DOHH2 (cell line): Measurements from ENCODE around the gene PAEP.

ENCODE experiments used
- H3F3A ChIP-seq: fragments of 200-600 bp; sonication (generic), shearing (Covaris generic); 2 replicates; pipeline ENCODE4 v1.6.0; 2016; ENCODE audit warnings: antibody characterized with exemption, mild to moderate bottlenecking; ENCODE audit not compliant: control insufficient read depth, insufficient read depth
- H3K27ac ChIP-seq: fragments of 200-600 bp; sonication (generic); 2 replicates; pipeline ENCODE4 v1.5.1; 2014; ENCODE audit warnings: low read depth, mild to moderate bottlenecking, low read length, moderate library complexity
- H3K27me3 ChIP-seq: fragments of 200-600 bp; sonication (generic); 2 replicates; pipeline ENCODE4 v1.6.1; 2014; ENCODE audit warnings: mild to moderate bottlenecking, low read length, mixed read lengths; ENCODE audit not compliant: control insufficient read depth
- H3K36me3 ChIP-seq: fragments of 200-600 bp; sonication (generic); 2 replicates; pipeline ENCODE4 v1.6.1; 2014; ENCODE audit warnings: mild to moderate bottlenecking, low read length, moderate library complexity, mixed read lengths; ENCODE audit not compliant: control insufficient read depth
- H3K4me1 ChIP-seq: fragments of 200-600 bp; sonication (generic); 2 replicates; pipeline ENCODE4 v1.6.1; 2014; ENCODE audit warnings: mild to moderate bottlenecking, low read length, mixed read lengths; ENCODE audit not compliant: control insufficient read depth
- H3K4me2 ChIP-seq: fragments of 200-600 bp; sonication (generic); 2 replicates; pipeline ENCODE4 v1.6.0; 2014; ENCODE audit warnings: mild to moderate bottlenecking, low read length, moderate library complexity
- H3K4me3 ChIP-seq: fragments of 200-600 bp; sonication (generic); 2 replicates; pipeline ENCODE4 v1.5.1; 2014; ENCODE audit warnings: mild to moderate bottlenecking, low read length, mixed read lengths
- H3K79me2 ChIP-seq: fragments of 200-600 bp; sonication (generic); 2 replicates; pipeline ENCODE4 v1.6.1; 2014; ENCODE audit warnings: mild to moderate bottlenecking, low read length, mixed read lengths; ENCODE audit not compliant: control insufficient read depth
- H3K9me2 ChIP-seq: fragments of 200-600 bp; sonication (generic); replicated peaks from 2 replicates; pipeline ENCODE4 v1.6.1; 2014; ENCODE audit warnings: mild to moderate bottlenecking, low read length, mixed read lengths; ENCODE audit not compliant: control insufficient read depth
- H3K9me3 ChIP-seq: fragments of 200-600 bp; sonication (generic); 2 replicates; pipeline ENCODE4 v1.6.1; 2014; ENCODE audit warnings: antibody characterized with exemption, low read length, mixed read lengths; ENCODE audit not compliant: control insufficient read depth, insufficient read depth
- H4K20me1 ChIP-seq: fragments of 200-600 bp; sonication (generic); 2 replicates; pipeline ENCODE4 v1.6.0; 2014; ENCODE audit warnings: low read depth, mild to moderate bottlenecking, antibody characterized with exemption, low read length, moderate library complexity; ENCODE audit not compliant: control insufficient read depth, insufficient read depth
- EZH2phosphoT487 ChIP-seq: fragments of 200-600 bp; sonication (generic); IDR thresholded peaks from 2 replicates; pipeline ENCODE4 v1.6.1; 2017; ENCODE audit warnings: borderline replicate concordance, mild to moderate bottlenecking, antibody characterized with exemption, low read length, moderate library complexity, mixed read lengths
- TF ChIP-seq, protein P1 (sequence below): fragments of 200-600 bp; sonication (generic); IDR thresholded peaks from one replicate; pipeline ENCODE4 v1.5.1; 2014; ENCODE audit warnings: antibody characterized with exemption, mild to moderate bottlenecking, low read depth, low read length; ENCODE audit not compliant: poor library complexity, severe bottlenecking

Gene PAEP

DNA sequence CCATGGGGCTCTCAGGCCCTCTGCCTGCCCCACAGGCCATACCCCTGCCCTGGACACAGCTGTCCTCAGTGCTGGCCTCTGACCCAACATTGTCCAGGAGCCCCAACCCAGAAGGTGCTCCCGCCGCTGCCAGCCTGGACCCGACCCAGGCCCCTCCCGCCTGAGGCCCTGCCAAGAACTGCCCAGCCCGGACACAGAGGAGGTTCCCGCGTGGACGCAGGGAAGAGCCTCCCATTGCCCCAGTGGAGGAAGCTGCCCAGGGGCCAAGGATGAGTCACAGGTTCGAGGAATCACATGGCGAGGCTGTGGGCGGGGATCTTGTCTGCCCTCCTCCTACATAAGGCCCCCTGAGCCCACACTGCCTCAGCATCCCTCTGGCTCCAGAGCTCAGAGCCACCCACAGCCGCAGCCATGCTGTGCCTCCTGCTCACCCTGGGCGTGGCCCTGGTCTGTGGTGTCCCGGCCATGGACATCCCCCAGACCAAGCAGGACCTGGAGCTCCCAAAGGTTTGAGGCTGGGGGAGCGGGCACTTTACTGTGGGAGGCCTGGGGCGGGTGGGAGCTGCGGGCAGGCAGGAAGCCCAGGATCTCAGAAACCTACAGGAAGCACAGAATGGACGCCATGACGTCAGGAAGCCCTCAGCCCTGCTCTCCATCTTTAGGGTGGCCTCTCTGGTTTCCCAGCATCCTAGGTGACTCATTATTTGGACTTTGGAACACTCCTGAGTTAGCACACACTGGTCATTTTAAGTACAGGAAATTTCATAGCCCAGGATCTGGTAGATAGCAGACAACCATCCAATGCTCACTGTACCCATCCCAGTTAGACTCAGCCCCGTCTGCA, at the start of gene PAEP:
Gene PAEP (plus strand): TSS at position 366 of the 844 bp plus-strand sequence.
- no peaks in the 10 kb centered on the region for H3K79me2 ChIP-seq
- TF ChIP-seq EZH2phosphoT487: no peak
- TF ChIP-seq, protein P1, sequence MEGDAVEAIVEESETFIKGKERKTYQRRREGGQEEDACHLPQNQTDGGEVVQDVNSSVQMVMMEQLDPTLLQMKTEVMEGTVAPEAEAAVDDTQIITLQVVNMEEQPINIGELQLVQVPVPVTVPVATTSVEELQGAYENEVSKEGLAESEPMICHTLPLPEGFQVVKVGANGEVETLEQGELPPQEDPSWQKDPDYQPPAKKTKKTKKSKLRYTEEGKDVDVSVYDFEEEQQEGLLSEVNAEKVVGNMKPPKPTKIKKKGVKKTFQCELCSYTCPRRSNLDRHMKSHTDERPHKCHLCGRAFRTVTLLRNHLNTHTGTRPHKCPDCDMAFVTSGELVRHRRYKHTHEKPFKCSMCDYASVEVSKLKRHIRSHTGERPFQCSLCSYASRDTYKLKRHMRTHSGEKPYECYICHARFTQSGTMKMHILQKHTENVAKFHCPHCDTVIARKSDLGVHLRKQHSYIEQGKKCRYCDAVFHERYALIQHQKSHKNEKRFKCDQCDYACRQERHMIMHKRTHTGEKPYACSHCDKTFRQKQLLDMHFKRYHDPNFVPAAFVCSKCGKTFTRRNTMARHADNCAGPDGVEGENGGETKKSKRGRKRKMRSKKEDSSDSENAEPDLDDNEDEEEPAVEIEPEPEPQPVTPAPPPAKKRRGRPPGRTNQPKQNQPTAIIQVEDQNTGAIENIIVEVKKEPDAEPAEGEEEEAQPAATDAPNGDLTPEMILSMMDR: no peak
- no peaks in the 10 kb centered on the region for H3K9me3 ChIP-seq
- H3K4me1 ChIP-seq: no peaks in the 10 kb centered on the region
- H3K4me2 ChIP-seq: no peak within 1 kb of the TSS
- no peaks in the 10 kb centered on the region for H3F3A ChIP-seq
- H3K27me3 ChIP-seq: no peaks in the 10 kb centered on the region
- no peak within 1 kb of the TSS for H3K27ac ChIP-seq
- no peaks in the 10 kb centered on the region for H3K36me3 ChIP-seq
- H4K20me1 ChIP-seq: no peaks in the 10 kb centered on the region
- no peaks in the 10 kb centered on the region for H3K9me2 ChIP-seq
- no peak within 1 kb of the TSS for H3K4me3 ChIP-seq

DNA sequence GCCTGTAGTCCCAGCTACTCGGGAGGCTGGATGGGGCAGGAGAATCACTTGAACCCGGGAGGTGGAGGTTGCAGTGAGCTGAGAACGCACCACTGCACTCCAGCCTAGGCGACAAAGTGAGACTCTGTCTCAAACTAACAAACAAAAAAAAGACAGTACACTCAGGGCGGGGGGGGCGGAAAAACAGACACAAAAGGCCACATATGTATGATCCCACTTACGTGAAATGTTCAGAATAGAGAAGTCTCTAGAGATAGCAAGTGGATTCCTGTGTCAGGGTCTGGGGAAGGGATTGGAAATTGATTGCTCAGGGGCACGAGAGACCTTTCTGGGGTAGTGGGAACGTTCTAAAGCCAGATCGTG, 49.3 kb upstream of the PAEP start:
- H3F3A ChIP-seq: no peaks in the 10 kb centered on the region
- no peak overlapping the region for H3K4me3 ChIP-seq
- TF ChIP-seq EZH2phosphoT487: no peak
- TF ChIP-seq, protein P1: no peak

DNA sequence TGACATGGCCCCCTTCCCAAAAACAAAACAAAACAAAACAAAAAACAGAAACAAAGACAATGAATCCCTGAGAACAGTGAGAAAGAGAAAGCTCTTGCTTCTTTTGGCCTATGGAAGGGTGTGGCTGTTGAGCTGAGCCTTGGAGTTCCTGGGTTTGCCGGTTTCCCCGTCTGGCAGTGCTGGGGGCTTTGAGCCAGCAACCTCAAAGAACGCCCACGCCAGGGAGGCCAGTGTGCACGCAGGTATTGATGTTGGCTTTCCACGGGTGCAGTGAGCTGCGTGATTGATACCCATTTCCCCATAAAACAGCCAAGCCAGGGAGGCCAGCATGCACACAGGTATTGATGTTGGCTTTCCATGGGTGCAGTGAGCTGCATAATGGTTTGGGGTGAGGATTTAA, 48.7 kb upstream of the PAEP start:
- Histone ChIP-seq H3K4me2 (no peak overlapping the region), H3K27ac (no peak overlapping the region)

More for the DNA sequence above, 49.3 kb upstream of the PAEP start:
- no peak overlapping the region for H3K4me2 ChIP-seq
- no peaks in the 10 kb centered on the region for H4K20me1 ChIP-seq
- no peaks in the 10 kb centered on the region for H3K79me2 ChIP-seq
- no peaks in the 10 kb centered on the region for H3K27me3 ChIP-seq
- H3K9me2 ChIP-seq: no peaks in the 10 kb centered on the region
- H3K4me1 ChIP-seq: no peaks in the 10 kb centered on the region
- no peaks in the 10 kb centered on the region for H3K36me3 ChIP-seq
- no peaks in the 10 kb centered on the region; the same call in 1 of the 2 replicates for H3K9me3 ChIP-seq
- H3K27ac ChIP-seq: no peak overlapping the region

More for the DNA sequence above, 48.7 kb upstream of the PAEP start:
- Histone ChIP-seq H3K79me2 (no peaks in the 10 kb centered on the region), H3K27me3 (no peaks in the 10 kb centered on the region), H3K9me2 (no peaks in the 10 kb centered on the region), H3K9me3 (no peaks in the 10 kb centered on the region; the same call in 1 of the 2 replicates), H3F3A (no peaks in the 10 kb centered on the region), H3K36me3 (no peaks in the 10 kb centered on the region), H3K4me3 (no peak overlapping the region), H3K4me1 (no peaks in the 10 kb centered on the region), H4K20me1 (no peaks in the 10 kb centered on the region)
- TF ChIP-seq EZH2phosphoT487: no peak
- TF ChIP-seq, protein P1: no peak
